Astrocyte (in vitro differentiated cells and primary cell): Measurements from ENCODE around the gene TEX38. TPM values are rescaled to one million over a fixed set of nuclear protein-coding genes. Genes with fewer than 3 reads are reported as not detected.

Experiments used
- DNase-seq: peaks from one replicate; pipeline ENCODE4 v3.0.0-alpha.2; 2010; ENCODE audit warnings: low read depth
- FAIRE-seq: peaks from 2 replicates; lab custom pipeline; 2011; peaks lifted over from hg19 to GRCh38; lab: Jason Lieb, UNC
- H2AFZ ChIP-seq: 2 replicates; pipeline ENCODE4 v1.6.0; 2012; ENCODE audit warnings: low read depth, low read length, inconsistent platforms
- H3K27ac ChIP-seq: 2 replicates; pipeline ENCODE4 v1.5.1; 2011; ENCODE audit warnings: low read depth, low read length, inconsistent platforms
- H3K27me3 ChIP-seq: 2 replicates; pipeline ENCODE4 v1.6.0; 2011; ENCODE audit warnings: low read length, inconsistent platforms; ENCODE audit not compliant: insufficient read depth
- H3K36me3 ChIP-seq: 2 replicates; pipeline ENCODE4 v1.5.1; 2011; ENCODE audit warnings: low read length, inconsistent platforms; ENCODE audit not compliant: insufficient read depth
- H3K4me1 ChIP-seq: 2 replicates; pipeline ENCODE4 v1.5.1; 2011; ENCODE audit warnings: low read length, inconsistent platforms; ENCODE audit not compliant: insufficient read depth
- H3K4me2 ChIP-seq: 2 replicates; pipeline ENCODE4 v1.6.0; 2012; ENCODE audit warnings: low read length, inconsistent platforms
- H3K4me3 ChIP-seq: 2 replicates; pipeline ENCODE4 v1.5.1; 2011; ENCODE audit warnings: low read depth, mild to moderate bottlenecking, low read length, inconsistent platforms; ENCODE audit not compliant: insufficient read depth
- H3K79me2 ChIP-seq: 2 replicates; pipeline ENCODE4 v1.6.0; 2012; ENCODE audit warnings: mild to moderate bottlenecking, low read length, inconsistent platforms; ENCODE audit not compliant: insufficient read depth
- H3K9ac ChIP-seq: 2 replicates; pipeline ENCODE4 v1.6.0; 2012; ENCODE audit warnings: mild to moderate bottlenecking, low read length, inconsistent platforms
- H3K9me3 ChIP-seq: 2 replicates; pipeline ENCODE4 v1.5.1; 2012; ENCODE audit warnings: low read depth, mild to moderate bottlenecking, low read length, inconsistent platforms; ENCODE audit not compliant: insufficient read depth
- H4K20me1 ChIP-seq: 2 replicates; pipeline ENCODE4 v1.6.0; 2012; ENCODE audit warnings: low read length, inconsistent platforms; ENCODE audit not compliant: insufficient read depth
- H3K27ac Mint-ChIP-seq: one replicate; pipeline ENCODE4 v1.8.0; 2021; ENCODE audit warnings: mild to moderate bottlenecking, mixed read lengths; ENCODE audit not compliant: unreplicated experiment
- H3K27me3 Mint-ChIP-seq: one replicate; pipeline ENCODE4 v1.8.0; 2021; ENCODE audit warnings: low read depth, mixed read lengths; ENCODE audit not compliant: unreplicated experiment
- H3K36me3 Mint-ChIP-seq: one replicate; pipeline ENCODE4 v1.8.0; 2021; ENCODE audit warnings: low read depth, mixed read lengths; ENCODE audit not compliant: unreplicated experiment
- H3K4me1 Mint-ChIP-seq: one replicate; pipeline ENCODE4 v1.8.0; 2021; ENCODE audit warnings: low read depth, mixed read lengths; ENCODE audit not compliant: unreplicated experiment
- H3K4me3 Mint-ChIP-seq: one replicate; pipeline ENCODE4 v1.8.0; 2021; ENCODE audit warnings: mild to moderate bottlenecking, moderate library complexity, mixed read lengths; ENCODE audit not compliant: unreplicated experiment
- H3K9me3 Mint-ChIP-seq: one replicate; pipeline ENCODE4 v1.8.0; 2021; ENCODE audit warnings: mild to moderate bottlenecking, mixed read lengths; ENCODE audit not compliant: unreplicated experiment
- CTCF ChIP-seq: IDR thresholded peaks from 2 replicates; pipeline ENCODE4 v1.5.1; 2011; ENCODE audit warnings: low read depth, mild to moderate bottlenecking, inconsistent platforms, low read length, moderate library complexity; ENCODE audit not compliant: insufficient read depth
- EZH2 ChIP-seq: IDR thresholded peaks from 2 replicates; pipeline ENCODE4 v1.6.1; 2012; ENCODE audit warnings: mild to moderate bottlenecking, low read length, inconsistent platforms; ENCODE audit not compliant: insufficient read depth
- total RNA-seq: library from RNA; stranded (reverse); gene quantifications from 2 replicates; pipeline ENCODE4 v1.2.1, GENCODE V29; 2021

The TEX38 gene
- total RNA-seq, 1 donor from 2014 or later = not detected

DNA sequence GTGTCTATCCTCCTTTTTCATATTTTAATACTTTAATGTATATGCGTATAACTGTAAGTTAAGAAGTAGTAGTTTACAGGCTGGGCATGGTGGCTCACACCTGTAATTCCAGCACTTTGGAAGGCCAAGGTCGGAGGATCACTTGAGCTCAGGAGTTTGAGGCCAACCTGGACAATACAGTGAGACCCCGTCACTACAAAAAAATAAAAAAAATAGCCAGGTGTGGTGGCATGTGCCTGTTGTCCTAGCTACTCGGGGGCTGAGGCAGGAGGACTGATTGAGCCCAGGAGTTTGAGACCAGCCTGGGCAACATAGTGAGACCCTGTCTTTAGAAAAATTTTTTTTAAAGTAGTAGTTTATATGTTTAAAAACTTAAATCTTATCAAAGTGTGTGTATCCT is 25.8 kb upstream of the TEX38 start:
- H2AFZ ChIP-seq = no peak overlapping the region
- Mint-ChIP-seq H3K27ac (no peak overlapping the region), H3K36me3 (peaks cover 23% of the 10 kb centered on the region), H3K27me3 (no peaks in the 10 kb centered on the region), H3K9me3 (peaks cover 5% of the 10 kb centered on the region), H3K4me1 (peaks cover 14% of the 10 kb centered on the region), H3K4me3 (no peak overlapping the region)
- H3K4me2 ChIP-seq = no peak overlapping the region
- TF ChIP-seq CTCF = no peak
- TF ChIP-seq EZH2 = no peak
- no peak overlapping the region for H3K9ac ChIP-seq
- no peaks in the 10 kb centered on the region for H3K79me2 ChIP-seq
- peaks cover 7% of the 10 kb centered on the region for H3K36me3 ChIP-seq
- no peaks in the 10 kb centered on the region for H3K9me3 ChIP-seq
- no peak for DNase-seq
- no peak for FAIRE-seq
- H4K20me1 ChIP-seq = no peaks in the 10 kb centered on the region
- peaks cover 8% of the 10 kb centered on the region for H3K4me1 ChIP-seq
- no peak overlapping the region for H3K27ac ChIP-seq
- H3K27me3 ChIP-seq = no peaks in the 10 kb centered on the region
- no peak overlapping the region for H3K4me3 ChIP-seq

DNA sequence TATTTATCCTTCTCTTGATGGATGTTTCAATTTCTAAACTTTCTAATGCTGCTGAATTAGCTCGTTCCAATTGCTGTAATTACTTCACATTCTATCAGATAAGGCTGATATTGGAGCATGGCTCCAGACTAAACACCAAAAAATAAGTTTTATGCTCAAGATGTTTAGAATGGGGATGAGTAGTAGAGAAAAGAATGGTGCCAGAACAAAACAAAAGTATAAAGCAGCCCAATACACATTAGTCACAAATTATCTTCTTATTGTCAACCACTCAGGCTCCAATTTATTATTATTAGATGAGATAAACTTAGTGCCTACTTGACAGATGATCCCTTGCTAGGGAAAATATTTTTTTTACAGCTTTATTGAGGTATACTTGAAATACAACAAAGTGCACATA is 25.3 kb upstream of the TEX38 start:
- H3K4me3 ChIP-seq = no peak overlapping the region
- peaks cover 5% of the 10 kb centered on the region for H3K9me3 Mint-ChIP-seq
- no peak for TF ChIP-seq CTCF
- TF ChIP-seq EZH2 = no peak
- H3K4me1 ChIP-seq = peaks cover 8% of the 10 kb centered on the region
- no peak overlapping the region for H3K4me3 Mint-ChIP-seq
- H3K36me3 Mint-ChIP-seq = peaks cover 23% of the 10 kb centered on the region
- FAIRE-seq = peak; percentile 5
- H2AFZ ChIP-seq = no peak overlapping the region
- no peaks in the 10 kb centered on the region for H3K9me3 ChIP-seq
- H3K4me2 ChIP-seq = no peak overlapping the region
- H3K27me3 Mint-ChIP-seq = no peaks in the 10 kb centered on the region
- DNase-seq = peak; percentile 55
- no peaks in the 10 kb centered on the region for H3K27me3 ChIP-seq
- H3K4me1 Mint-ChIP-seq = peaks cover 14% of the 10 kb centered on the region
- no peak overlapping the region for H3K27ac Mint-ChIP-seq
- H4K20me1 ChIP-seq = no peaks in the 10 kb centered on the region
- no peak overlapping the region for H3K9ac ChIP-seq
- no peaks in the 10 kb centered on the region for H3K79me2 ChIP-seq
- peaks cover 7% of the 10 kb centered on the region for H3K36me3 ChIP-seq
- H3K27ac ChIP-seq = no peak overlapping the region

GRCh38 chr1:46646844-46647243 is 24.8 kb upstream of the TEX38 start:
- Histone ChIP-seq H4K20me1 (no peaks in the 10 kb centered on the region), H3K27ac (no peak overlapping the region), H3K4me2 (no peak overlapping the region), H3K79me2 (no peaks in the 10 kb centered on the region), H3K9ac (no peak overlapping the region), H3K9me3 (no peaks in the 10 kb centered on the region), H3K4me1 (peaks cover 8% of the 10 kb centered on the region), H3K4me3 (no peak overlapping the region), H3K27me3 (no peaks in the 10 kb centered on the region), H2AFZ (no peak overlapping the region), H3K36me3 (peaks cover 7% of the 10 kb centered on the region)
- H3K27me3 Mint-ChIP-seq = no peaks in the 10 kb centered on the region
- peaks cover 5% of the 10 kb centered on the region for H3K9me3 Mint-ChIP-seq
- H3K4me3 Mint-ChIP-seq = no peak overlapping the region
- no peak for TF ChIP-seq CTCF
- no peak for TF ChIP-seq EZH2
- H3K27ac Mint-ChIP-seq = no peak overlapping the region
- FAIRE-seq (no peak), DNase-seq (peak; percentile 86)
- H3K4me1 Mint-ChIP-seq = peaks cover 14% of the 10 kb centered on the region
- H3K36me3 Mint-ChIP-seq = peaks cover 24% of the 10 kb centered on the region
